Inflammatory macrophage (primary cell): ENCODE results near the gene ACBD6.

Experiments
- DNase-seq, 2 donors: peaks; one replicate each; pipeline ENCODE4 v3.0.0-alpha.2; 2020 to 2022

ACBD6 gene

GRCh38 chr1:180290265-180291001 is 211.9 kb downstream of the ACBD6 start:
- no peak for DNase-seq

DNA sequence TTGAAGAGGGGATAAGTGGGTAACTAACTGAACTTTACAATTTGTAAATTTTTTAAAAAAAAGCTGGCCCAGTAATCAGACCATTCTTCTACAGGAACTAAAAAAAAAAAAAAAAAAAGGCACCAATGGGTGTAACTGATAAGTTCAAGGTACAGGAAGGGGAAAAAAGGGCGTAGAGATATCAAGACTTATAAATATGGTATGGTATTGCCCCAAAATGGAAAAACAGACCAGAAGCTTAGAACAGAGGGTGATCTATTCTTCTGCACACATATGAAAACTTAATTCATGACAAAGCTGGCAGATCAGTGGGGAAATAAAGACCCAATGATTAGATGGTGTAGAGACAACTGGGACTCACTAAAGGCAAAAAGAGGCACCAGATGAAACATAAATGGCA is 213.4 kb downstream of the ACBD6 start:
- DNase-seq, result no peak

DNA sequence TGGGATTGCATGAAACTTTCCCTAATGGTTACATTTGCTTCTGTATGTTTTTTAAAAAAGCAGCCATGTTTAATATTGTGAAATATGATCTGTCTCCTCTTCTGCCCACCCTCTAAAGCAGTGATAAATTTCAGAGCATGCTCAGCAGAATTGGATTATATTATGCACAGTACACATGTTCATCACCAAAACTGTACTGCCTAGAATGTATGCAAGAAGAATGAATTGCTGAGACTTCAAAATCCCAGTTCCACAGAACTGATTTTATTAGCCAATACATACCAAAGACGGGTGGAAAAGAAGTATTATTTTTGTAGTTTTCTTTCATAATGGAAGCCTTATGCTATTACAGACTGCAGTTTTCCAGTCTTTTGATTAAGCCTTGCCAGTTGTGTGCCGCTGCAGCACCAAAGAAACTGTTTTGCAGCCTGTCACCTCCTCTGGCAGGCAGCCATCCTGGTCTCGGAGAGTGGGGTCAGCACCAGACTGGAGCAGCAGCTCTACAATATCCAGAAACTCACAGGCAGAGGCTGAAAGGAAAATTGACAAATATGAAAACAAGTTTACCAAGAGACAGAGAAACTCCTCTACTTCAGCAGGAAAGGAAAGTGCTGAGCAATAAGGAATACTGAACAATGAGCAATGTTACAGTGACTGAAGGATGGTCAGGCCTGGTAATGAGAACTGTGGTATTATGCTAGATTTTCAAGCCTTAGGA is 214.2 kb downstream of the ACBD6 start:
- no peak for DNase-seq

GRCh38 chr1:180286417-180286816 is 216.0 kb downstream of the ACBD6 start:
- DNase-seq, result peak in 1 of 2 donors; percentile 25

DNA sequence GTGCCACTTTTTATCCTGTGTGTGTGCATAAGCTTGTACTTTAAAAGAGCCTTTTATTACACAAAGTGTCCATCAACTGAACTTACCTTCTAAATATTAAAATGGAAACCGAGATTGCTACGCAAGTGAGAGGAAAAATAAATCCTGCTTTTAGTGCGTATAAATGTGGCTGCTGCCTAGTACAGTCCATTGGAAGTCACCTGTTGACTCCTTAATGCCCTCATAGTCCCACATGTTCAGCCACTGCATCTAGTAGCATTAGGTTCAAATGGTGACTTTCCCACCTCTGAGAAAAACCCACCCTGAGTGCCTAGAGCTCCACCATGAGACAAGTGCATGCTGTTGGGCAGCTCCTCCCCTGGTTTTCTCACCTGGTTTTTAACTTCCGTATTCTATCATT is 219.3 kb downstream of the ACBD6 start:
- no peak for DNase-seq

GRCh38 chr1:180282401-180283044 is 219.9 kb downstream of the ACBD6 start:
- no peak for DNase-seq

DNA sequence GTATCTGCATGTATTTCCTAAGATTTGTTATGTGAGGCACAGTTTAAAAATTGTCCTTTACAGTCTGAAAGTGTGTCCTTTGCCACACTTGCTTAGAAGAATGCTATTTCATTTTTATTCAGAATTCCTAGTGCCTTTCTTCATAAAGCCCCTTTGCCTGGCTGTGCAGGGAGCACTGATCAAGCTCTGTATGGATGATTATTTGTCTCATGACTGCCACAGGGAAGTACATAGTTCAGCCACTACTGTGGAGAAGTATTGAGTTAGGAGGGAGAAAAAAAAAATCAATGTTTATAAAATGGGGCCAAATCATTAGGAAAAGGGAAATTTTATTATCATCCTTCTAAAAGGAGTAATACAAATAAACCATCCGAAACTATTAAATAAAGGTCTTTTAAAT is 220.9 kb downstream of the ACBD6 start:
- DNase-seq, result peak; percentile 33 to 34

- no peak for DNase-seq
These were observed 221.8 kb downstream of the ACBD6 start for GRCh38 chr1:180280617-180281016.

- DNase-seq, result no peak
These were observed 222.7 kb downstream of the ACBD6 start for GRCh38 chr1:180279651-180280050.

GRCh38 chr1:180278596-180279395 is 223.6 kb downstream of the ACBD6 start:
- peak; percentile 87 to 96 for DNase-seq

GRCh38 chr1:180278194-180278515 is 224.2 kb downstream of the ACBD6 start:
- DNase-seq, result no peak

GRCh38 chr1:180277476-180278193 is 224.7 kb downstream of the ACBD6 start:
- no peak for DNase-seq

DNA sequence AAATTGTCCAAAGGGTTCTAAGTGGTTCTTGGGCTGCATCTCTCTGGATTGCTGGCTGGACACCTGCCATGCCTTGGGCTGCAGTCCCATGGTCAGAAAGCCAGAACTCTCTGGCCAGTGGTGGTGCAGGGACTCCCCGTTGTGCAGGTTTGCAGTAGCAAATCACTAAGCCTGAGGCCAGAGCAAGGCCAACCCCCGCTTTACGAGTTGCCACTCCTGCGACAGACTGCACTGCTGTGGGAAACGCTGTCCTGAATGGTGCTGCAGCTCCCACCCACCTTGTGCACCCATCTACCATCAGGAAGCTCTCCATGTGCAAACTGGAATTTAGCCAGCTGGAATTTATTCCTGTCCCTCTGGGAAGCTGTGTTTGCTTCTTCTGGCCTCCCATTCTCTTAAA is 226.7 kb downstream of the ACBD6 start:
- no peak for DNase-seq

- no peak for DNase-seq
These were observed 228.2 kb downstream of the ACBD6 start for GRCh38 chr1:180274221-180274620.

DNA sequence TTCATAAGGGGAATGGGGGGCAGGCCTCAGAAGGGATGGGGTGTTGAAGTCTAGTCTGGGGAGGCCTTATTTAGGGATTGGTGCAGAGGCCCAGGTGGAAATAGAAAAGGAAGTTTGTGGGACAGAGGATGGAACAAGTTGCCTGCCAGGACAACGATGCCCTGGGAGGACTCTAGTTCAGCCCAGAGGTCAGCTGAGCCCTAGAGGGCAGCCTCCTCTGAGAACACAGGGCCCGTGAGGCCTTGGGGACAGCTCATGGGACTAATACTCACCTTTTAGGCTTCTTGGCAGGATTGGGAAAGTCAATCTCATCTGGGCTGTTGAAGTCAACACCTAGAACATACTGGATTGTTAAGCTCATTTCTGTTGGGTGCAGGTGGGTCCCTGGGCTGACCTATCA is 229.3 kb downstream of the ACBD6 start:
- DNase-seq, result no peak

DNA sequence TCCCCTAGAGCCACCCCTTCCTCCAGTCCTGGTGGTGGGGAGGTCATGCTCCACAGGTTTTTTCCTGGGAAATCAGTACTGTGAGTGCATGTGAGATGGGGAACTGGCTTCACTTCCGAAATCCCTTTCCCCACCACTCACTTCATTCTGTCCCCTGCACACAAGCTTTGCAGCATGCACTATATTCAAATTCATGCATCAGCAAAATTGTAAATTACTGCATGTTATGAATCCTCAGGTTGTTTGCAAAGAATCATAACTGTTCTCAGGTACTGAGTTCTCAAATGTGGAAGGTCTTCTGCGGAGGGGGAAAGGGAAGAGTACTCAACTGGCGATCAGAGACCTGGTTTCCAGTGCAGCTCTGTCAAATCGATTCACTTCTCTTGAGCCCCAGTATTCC is 230.0 kb downstream of the ACBD6 start:
- no peak for DNase-seq

DNA sequence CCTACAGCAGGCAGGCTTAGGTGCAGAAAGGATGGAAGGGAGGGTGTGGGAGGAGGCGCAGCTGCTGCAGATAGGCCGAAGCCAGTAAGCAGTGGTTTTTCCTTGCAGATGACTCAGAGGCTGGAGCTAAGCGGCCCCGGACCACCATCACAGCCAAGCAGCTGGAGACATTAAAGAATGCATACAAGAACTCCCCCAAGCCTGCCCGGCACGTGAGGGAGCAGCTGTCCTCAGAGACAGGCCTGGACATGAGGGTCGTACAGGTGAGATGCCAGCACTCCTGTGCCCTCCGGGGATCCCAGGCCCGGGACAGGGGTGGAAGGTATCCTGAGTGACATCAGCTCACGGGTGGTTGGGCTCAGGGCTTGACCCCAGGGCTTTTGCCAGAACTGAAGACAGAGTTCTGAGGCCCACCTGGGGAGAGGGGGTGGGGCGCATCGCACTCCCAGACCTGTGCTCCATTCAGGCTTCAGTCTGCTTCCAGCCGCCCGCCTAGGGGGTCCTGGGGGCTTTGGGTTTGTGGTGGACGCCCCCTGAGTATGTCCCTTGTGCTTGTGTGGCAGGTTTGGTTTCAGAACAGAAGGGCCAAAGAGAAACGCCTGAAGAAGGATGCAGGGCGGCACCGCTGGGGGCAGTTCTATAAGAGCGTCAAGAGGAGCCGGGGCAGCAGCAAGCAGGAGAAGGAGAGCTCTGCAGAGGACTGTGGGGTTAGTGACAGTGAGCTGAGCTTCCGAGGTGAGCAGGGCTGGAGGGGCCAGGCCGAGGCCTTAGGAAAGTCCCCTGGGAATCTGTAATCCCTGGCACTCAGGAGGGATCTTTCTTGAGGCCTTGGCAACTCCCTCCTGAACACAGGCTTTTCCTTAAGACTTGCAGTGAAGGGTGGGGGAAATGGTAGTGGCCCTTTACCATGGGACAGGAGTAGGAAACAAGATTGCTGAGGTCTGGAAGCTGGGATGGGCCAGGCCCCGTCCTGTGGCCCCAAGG is 230.8 kb downstream of the ACBD6 start:
- no peak for DNase-seq

DNA sequence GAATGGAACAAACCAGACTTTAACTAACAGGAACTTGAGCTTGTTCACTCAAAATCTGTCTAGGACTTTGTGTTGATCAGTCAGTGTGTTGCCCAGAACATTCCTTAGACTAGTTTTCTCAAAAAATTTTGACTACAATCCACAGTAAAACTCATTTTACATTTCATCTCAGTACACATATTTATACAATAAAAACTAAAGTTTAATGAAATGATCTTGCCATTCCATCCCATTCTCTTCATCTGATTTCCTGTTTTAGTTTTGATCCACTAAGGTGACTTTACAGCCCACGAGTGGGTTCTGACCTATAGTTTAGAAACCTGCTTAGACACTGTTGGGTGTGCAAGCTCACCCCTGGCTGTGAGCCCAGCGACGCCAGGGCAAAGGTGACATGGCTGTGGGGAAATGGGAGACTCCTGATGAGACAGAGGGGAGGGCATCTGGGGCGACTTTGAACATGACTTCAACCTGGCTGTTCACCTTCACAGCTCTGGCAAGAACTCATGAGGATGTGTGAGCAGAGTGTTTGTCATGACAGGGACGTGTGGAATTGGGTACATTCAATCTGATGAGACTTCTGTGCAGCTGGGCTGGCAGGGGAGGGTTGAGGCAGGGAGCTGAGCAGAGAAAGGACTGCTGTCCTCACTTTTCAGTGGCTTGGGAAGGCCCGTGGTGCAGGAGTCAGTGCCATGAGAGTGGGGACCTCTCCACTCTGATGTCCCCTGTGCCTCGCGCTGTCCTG is 231.7 kb downstream of the ACBD6 start:
- no peak for DNase-seq

DNA sequence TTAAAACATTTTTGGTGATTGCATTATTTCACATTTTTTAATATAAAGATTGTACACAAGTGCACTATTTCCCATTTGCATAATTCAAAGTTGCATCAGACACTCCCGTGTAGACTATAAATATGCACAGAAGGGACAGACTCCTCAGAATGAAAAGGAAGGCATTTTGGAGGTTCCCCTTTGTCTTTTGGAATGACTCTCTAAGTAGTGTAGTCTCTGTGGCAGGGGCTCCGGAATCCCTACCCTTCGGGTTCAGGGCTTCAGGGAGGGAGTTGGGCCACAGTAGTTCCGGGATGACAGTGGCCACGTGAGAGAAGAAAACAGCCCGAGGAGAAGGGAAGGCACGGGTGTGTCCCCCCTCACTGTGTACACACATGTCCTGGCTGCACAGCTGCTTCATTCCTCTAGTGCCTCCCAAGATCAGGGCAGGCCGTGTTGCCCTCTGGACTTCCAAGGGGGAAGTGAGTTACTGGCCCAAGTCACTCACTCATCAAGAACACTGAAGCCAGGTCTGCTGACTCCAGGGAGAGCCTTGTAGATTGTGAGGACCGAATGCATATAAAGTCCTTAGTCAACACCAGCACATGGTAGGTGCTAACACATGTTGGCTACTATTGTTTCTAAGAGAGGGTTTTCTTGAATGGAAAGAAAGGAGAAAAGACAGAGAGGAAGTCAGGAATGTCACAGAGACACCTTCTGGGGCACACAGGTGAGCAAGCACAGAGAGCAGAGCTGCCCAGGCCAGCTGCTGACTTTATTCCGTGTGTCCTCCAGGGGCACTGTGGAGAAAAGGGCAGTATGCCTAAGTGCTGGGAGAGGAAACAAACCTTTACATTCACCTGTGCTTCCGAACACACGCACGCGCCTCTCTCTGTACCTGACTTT is 232.5 kb downstream of the ACBD6 start:
- DNase-seq, result peak; percentile 46 to 47
